ENCODE measurements around the gene SOCS3. TPM values are rescaled to one million over a fixed set of nuclear protein-coding genes. Genes with fewer than 3 reads are reported as not detected.
"Not testable (repeated sequence)": the region's sequence is repeated elsewhere in the genome, so short reads cannot be mapped to it uniquely, and the experiment has no call there.

Gene SOCS3
- total RNA-seq, 2 donors from 2014 or later, result 39.9 to 56.8 TPM

- no peak for DNase-seq (ENCODE audit: low spot score)
- no peak overlapping the region for H3K27ac ChIP-seq
- H3K27me3 ChIP-seq, result no peaks in the 10 kb centered on the region
- TF ChIP-seq CTCF (IDR thresholded peaks at IDR 0.05), result no peak
- H3K9me3 ChIP-seq, result no peaks in the 10 kb centered on the region
- H3K4me1 ChIP-seq, result peaks cover 0 to 10% of the 10 kb centered on the region in 2 donors
- no peaks in the 10 kb centered on the region for H3K36me3 ChIP-seq
- no peak overlapping the region for H3K4me3 ChIP-seq
Measured at GRCh38 chr17:78337244-78338109, 22.4 kb downstream of the SOCS3 start.

GRCh38 chr17:78335209-78335608, 24.7 kb downstream of the SOCS3 start:
- Histone ChIP-seq H3K27me3 (no peaks in the 10 kb centered on the region), H3K36me3 (no peaks in the 10 kb centered on the region), H3K4me3 (no peak overlapping the region), H3K9me3 (no peaks in the 10 kb centered on the region), H3K4me1 (no peaks in the 10 kb centered on the region), H3K27ac (no peak overlapping the region)
- DNase-seq (ENCODE audit: low spot score), result no peak
- TF ChIP-seq CTCF (IDR thresholded peaks at IDR 0.05), result no peak

- H3K4me3 ChIP-seq, result no peak overlapping the region
- DNase-seq (ENCODE audit: low spot score), result no peak
Measured at GRCh38 chr17:78332991-78333390, 26.9 kb downstream of the SOCS3 start.

GRCh38 chr17:78331355-78331754, 28.5 kb downstream of the SOCS3 start:
- not testable (repeated sequence) for DNase-seq (ENCODE audit: low spot score); H3K4me3 ChIP-seq; H3K27me3 ChIP-seq; H3K4me1 ChIP-seq; H3K36me3 ChIP-seq; H3K9me3 ChIP-seq; H3K27ac ChIP-seq

More at GRCh38 chr17:78332991-78333390, 26.9 kb downstream of the SOCS3 start:
- no peaks in the 10 kb centered on the region for H3K9me3 ChIP-seq
- H3K27ac ChIP-seq, result no peak overlapping the region
- no peak for TF ChIP-seq CTCF (IDR thresholded peaks at IDR 0.05)
- no peaks in the 10 kb centered on the region for H3K36me3 ChIP-seq
- no peaks in the 10 kb centered on the region for H3K4me1 ChIP-seq
- H3K27me3 ChIP-seq, result no peaks in the 10 kb centered on the region

GRCh38 chr17:78330570-78331224, 29.2 kb downstream of the SOCS3 start:
- H3K9me3 ChIP-seq, result no peaks in the 10 kb centered on the region
- no peak for TF ChIP-seq CTCF (IDR thresholded peaks at IDR 0.05)
- H3K4me3 ChIP-seq, result no peak overlapping the region
- H3K36me3 ChIP-seq, result no peaks in the 10 kb centered on the region
- H3K27ac ChIP-seq, result no peak overlapping the region
- no peaks in the 10 kb centered on the region for H3K27me3 ChIP-seq
- DNase-seq (ENCODE audit: low spot score), result no peak
- peaks cover 0 to 6% of the 10 kb centered on the region in 2 donors for H3K4me1 ChIP-seq

- no peak overlapping the region for H3K27ac ChIP-seq
Measured at GRCh38 chr17:78329263-78330059, 30.4 kb downstream of the SOCS3 start.

More at GRCh38 chr17:78329263-78330059, 30.4 kb downstream of the SOCS3 start:
- Histone ChIP-seq H3K36me3 (no peaks in the 10 kb centered on the region), H3K4me3 (no peak overlapping the region), H3K27me3 (no peaks in the 10 kb centered on the region), H3K9me3 (no peaks in the 10 kb centered on the region), H3K4me1 (peaks cover 0 to 18% of the 10 kb centered on the region in 2 donors)
- TF ChIP-seq CTCF (IDR thresholded peaks at IDR 0.05), result no peak
- DNase-seq (ENCODE audit: low spot score), result peak; percentile 77

All from right atrium auricular region (tissue), 2 donors.